Activated CD4-positive, CD25-positive, alpha-beta regulatory T cell (primary cell): ENCODE data around the gene C19orf25.

Experiments used
- DNase-seq, 4 experiments: peaks; one replicate each; lab custom pipeline; 2025; lab: John Stamatoyannopoulos, UW

Gene C19orf25

DNA sequence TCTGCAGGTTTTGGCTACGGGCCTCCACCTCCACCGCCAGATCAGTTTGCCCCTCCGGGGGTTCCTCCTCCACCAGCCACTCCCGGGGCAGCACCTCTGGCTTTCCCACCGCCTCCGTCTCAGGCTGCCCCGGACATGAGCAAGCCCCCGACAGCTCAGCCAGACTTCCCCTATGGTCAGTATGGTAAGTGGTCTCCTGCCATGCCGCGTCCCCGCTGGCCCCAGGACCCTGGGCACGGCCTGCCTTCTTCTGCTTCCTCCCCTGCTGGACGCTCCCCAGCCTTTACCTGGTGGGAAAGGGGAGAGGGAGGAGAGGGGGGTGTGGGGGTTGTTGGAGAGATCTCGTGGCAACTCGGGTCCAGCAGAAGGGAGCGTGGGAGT, 46.5 kb downstream of the C19orf25 start:
- no peak for DNase-seq

DNA sequence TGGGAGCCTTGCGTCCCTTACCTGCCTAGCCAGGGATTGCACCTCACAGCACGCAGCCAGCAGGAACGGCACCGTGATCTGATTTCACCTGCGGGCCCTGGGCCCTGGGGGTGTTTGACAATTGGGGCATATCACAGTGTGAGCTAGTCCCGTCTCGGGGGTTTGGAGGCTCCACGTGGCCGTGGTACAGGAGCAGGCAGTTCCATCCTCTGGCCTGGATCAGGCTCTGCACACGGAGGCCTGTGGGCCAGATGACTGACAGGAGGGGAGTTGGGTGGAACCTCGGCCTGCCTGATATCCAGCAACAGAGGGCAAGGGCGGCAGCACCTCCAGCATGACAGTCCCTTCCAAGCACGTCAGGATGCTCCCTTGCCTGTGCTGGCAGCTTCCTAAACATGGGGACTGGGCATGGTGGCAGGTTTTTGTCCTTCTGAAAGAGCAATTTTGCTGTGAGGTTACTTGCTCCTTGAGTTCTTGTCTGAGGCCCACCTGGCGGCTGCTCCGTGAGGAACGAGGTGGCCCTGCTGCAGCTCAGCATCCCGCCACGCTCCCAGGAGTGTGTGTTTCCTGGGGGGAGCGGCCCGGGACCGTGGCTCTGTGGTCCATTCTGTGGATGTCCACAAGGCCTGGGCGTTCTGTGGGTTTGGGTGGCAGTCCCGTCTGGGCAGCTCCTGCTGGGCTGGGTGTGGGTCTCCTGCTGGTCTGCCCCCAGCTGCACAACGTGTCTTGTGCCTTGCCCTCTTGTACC, 47.1 kb downstream of the C19orf25 start:
- no peak for DNase-seq

DNA sequence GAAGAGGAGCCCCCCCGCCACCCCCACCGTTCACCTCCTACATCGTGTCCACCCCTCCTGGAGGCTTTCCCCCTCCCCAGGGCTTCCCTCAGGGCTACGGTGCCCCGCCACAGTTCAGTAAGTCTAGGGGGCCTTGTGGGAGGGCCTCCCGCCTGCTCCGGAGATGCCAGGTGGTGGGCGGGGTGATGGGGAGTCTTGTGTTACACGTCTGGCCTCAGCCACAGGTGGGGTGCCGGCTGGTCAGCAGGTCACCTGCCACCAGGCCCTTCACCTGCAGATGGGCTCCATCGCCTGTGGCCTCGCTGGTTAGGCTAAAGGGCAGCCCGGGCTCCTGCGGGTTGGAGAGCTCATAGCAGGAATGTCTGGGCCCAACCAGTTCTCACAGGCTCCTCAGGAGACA, 48.8 kb downstream of the C19orf25 start:
- DNase-seq, result no peak

DNA sequence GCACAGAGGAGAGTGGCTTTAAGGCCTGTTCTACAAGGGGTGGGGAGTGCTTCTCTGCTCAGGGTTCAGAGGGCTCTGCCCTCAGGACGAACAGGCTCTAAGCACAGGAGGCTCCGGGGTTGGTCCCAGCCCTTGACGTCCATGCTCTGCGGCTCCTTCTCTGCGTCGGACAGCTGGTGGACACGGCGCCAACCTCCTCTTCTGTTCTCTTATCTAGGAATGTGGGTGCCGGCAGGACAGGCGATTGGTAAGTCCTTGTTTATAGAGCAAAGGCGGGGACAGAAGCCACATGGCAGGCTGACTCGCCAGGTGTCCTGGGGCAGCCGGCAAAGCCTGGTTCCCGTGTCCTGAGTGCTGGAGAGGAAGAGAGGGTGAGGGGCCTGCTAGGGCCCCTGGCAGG, 49.3 kb downstream of the C19orf25 start:
- no peak for DNase-seq

DNA sequence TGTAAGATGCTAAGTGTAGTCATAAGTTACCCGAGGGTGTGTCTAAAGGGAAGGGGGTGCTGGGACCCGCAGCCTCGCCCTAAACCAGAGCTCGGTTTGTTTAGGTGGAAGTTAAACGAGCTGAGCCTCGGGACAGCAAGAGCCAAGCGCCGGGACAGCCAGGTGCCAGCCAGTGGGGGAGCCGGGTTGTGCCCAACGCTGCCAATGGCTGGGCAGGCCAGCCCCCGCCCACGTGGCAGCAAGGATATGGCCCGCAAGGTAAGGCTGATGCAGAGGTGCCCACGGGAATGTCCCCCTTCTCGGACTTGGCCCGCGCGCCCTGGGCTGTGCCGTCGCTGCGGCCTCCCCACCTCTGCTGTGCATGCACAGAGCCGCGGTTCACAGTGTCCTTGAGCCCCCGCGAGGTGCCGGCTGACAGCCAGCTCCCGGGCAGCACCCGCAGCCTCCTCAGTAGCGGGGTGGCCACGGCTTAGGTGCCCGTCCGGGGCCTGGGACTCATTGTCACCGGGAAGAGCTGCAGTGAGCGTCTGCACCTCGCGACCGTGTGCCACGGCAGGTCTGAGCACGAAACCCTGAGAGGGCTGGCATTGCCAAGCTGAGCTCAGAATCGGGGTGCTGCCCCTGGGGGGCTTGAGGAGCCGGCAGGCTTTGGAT, 50.1 kb downstream of the C19orf25 start:
- no peak for DNase-seq

DNA sequence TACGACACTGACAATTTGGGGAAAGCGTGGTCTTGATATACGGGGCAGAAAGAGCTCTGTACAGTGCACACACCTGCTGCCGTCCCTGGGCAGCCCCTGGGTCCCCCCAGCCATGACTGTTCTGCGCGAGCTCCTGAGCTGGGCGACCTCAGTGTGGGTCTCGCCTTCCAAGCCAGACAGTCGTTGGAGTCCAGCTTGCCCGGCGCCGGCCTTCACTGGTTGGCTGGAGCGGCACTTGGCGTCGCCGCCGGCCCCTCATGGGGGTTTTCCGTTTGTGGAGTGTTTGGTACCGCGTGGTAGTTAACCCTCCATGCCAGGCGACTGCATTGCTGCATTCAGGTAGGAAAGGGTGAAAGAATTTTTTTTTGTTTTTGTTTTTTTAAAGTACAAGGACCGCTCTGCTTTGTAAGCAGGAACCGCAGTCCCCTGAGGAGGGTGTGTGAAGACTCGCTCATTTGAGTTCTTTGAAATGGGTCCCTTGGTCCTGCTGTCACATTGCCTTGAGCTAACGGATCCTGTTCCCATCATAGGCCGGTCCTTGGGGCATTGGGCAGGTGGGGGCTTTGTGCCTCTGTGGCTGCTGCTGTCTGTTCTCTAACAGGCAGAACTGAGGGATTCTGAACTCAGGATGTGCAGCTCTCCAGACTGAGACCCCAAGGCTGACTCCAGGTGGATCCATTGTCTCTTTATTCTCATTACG, 51.6 kb downstream of the C19orf25 start:
- DNase-seq, result no peak

DNA sequence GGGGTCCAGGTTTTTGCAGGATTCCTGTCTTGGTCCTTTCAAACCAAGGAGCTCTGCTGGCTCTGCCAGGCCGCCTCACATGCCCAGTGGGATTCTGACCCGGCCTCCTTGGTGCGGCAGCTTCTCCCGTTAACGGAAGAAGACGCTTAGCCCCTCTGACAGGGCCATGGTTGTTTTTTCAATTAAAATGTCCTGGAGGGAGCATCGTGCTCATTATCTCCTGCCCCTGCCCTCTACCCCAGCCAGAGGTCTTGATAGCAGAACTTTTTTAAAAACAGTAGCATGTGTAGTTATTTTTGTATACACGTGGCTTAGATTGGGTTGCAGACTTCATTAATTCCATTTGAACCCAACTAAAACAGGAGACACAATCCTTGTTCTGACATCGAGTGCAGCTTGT, 52.3 kb downstream of the C19orf25 start:
- DNase-seq, result no peak

DNA sequence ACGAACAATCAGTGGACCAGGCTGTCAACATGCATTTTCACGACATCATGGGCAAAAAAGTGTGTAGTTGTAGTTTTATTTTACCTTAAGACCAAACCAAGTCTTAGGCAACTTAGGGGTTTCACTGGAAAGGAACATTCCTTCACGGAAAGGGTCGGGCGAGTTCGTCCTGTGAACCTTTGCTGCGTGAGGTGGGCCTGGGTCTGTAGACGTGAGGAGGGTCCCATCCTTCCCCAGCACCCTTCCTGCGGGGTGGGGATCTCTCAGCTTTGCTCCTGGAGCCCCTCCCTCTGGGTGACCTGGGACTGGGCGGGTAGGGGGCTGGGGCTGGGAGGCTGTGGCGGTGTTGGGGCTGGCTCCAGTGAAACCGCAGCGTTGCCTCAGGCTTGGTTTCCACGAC, 53.1 kb downstream of the C19orf25 start:
- DNase-seq, result no peak

DNA sequence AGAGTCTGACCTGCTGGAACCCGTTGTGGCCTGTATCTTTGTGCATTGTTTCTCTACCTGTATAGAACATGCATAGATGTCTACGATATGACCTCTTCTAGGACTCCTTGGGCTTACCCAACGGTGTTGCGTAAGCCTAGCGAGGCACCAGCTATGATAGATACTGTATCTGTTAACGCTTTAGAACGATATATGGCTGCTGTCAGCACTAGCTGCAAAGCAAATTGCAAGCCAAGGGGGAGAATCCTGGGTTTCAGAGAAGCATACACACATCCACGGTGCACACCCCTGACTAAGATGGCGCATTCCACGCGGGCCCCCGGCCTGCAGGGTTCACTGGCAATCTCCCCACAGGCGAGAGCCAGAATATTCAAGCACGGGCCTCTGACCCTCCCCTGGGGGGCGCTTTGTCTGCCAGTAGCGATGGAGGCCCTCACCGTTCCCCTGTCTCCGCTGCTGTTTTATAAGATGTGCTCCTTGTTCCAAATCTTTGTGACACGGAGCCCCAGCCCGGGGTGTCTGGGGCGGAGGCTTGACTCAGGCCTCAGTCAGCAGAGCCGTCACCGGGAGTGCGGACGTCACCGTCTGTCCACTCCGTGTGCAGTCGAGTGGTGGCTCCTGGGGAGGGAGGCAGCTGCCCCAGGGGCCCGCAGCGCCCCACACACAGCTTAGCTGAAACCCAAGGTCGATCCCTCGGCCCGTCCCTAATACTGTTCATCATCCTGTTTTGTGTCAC, 53.7 kb downstream of the C19orf25 start:
- DNase-seq, result no peak

DNA sequence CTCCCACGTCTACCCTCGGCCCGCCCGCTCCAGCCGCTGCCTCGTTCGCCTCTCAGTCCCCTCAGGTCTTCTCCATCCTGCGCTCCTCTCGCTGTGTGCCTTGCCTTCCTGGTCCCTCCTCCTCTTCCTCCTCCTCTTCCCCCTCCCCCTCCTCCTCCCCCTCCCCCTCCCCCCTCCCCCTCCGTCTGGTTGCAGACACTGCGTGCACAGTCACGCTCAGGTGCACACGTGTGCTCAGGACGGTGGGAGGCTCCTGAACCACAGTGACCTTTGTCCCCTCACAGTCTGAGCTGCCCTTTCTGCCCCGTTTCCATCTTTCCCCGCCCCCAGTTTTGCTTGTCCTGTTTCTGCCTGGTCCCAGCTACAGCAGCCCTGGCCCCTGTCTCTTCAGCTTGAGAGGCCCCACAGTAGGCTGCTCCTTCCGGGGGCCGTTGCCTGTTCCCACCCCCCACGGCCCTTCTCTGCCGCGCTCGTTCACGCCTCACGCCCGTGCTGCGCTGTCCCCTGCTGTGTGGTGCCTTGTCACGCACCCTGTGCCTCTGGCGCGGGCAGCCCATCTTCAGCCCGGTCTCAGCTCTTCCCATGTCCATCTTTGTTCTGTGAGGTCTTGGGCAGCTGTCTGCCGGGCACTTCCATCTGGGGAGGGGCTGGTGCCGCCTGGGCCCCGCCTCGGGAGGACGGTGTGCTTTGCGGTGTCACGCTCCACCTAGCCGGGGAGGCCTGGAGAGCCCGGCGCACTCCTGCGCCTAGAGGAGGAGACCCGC, 54.6 kb downstream of the C19orf25 start:
- no peak for DNase-seq

DNA sequence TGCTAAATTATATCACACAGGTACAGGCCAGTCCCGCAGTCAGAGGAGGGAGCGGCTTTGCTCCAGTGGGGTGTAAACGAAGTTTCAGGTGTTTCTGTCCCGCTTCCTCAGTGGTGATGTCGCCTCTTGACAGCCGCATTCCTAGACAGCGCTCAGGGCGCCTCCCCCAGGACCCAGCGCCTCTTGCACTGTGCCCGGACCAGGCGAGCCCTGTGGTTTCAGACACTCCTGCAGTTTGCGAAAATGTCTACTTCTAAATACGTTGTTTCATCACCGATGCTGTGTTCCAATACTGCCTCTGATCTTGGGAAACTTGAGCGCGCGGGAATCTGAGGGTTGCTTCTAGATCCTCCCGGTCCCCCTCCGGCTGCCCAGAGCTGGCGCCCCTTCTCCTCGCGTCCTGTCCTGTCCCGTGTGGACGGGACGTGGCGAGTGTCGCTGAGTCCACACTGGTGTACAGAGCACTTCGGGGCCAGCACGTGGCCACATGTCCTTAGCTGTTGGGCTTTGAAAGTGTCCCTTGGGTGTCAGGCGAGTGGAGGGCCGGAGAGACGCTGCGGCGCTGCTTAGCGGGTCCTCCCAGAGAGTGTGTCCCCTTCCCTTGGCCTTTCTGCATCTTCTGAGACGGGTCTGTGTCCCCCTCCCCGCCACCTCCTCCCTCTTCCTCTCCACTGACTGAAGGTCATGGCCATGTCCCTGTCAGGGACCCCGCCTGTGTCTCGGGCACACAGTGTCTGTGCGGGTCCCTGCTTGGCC, 55.4 kb downstream of the C19orf25 start:
- no peak for DNase-seq
